NCI-H2081 treated with DMSO at 0.1 percent for 48 hours (cell line): Measurements from ENCODE around the gene VCAM1.
"Not testable (repeated sequence)": the region's sequence is repeated elsewhere in the genome, so short reads cannot be mapped to it uniquely, and the experiment has no call there.

Experiments used
- DNase-seq: peaks from one replicate; lab custom pipeline; 2025; lab: John Stamatoyannopoulos, UW

The VCAM1 gene

GRCh38 chr1:100778748-100779147, 59.2 kb downstream of the VCAM1 start:
- DNase-seq, result no peak

DNA sequence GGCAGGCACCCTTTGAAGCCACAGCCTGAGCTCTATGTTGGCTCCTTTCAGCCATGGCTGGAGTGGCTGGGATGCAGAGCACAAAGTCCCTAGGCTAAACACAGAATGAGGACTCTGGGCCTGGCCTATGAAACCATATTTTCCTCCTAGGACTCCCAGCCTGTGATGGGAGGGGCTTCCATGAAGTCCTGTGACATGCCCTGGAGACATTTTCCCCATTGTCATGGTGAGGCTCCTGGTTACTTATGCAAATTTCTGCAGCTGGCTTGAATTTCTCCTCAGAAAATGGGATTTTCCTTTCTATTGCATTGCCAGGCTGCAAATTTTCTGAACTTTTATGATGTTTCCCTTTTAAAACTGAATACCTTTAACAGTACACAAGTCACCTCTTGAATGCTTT, 61.3 kb downstream of the VCAM1 start:
- DNase-seq, result no peak

GRCh38 chr1:100781728-100782127, 62.2 kb downstream of the VCAM1 start:
- DNase-seq, result not testable (repeated sequence)

DNA sequence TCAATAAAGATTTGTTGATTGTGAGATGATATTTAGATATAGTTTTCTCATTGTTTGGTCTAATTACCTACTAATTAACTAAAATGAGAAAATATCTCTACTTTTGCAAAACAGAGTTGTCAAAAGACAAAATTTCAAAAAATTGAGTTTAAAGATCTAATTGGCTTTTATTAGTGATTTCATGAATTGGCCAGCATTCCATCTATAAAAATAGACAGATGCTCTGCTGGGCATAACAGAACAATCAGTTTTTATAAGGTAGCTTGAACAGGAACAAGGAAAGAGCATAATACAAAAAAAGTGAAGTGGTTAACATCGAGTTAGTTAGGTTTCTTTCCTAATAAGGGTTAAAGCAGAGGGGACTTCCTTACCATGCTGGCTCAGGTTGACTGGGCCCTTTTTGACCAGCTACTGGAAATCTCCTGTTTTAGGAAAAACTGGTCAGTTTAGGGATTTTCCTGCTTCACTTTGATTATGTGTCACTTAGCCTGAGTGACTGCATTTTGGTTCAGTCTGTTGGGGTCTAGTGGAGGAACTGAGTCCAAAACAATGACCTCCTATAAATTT, 63.0 kb downstream of the VCAM1 start:
- DNase-seq, result no peak

- DNase-seq, result no peak
These were observed 66.0 kb downstream of the VCAM1 start for GRCh38 chr1:100785470-100786052.

GRCh38 chr1:100786870-100787269, 67.3 kb downstream of the VCAM1 start:
- no peak for DNase-seq
